ENCODE results near the gene MED13. TPM values are rescaled to one million over a fixed set of nuclear protein-coding genes. Genes with fewer than 3 reads are reported as not detected.

MED13 gene
- polyA plus RNA-seq, 2 of the 4 experiments (the other 2 are of a cell fraction): 14.1 to 64.1 TPM

DNA sequence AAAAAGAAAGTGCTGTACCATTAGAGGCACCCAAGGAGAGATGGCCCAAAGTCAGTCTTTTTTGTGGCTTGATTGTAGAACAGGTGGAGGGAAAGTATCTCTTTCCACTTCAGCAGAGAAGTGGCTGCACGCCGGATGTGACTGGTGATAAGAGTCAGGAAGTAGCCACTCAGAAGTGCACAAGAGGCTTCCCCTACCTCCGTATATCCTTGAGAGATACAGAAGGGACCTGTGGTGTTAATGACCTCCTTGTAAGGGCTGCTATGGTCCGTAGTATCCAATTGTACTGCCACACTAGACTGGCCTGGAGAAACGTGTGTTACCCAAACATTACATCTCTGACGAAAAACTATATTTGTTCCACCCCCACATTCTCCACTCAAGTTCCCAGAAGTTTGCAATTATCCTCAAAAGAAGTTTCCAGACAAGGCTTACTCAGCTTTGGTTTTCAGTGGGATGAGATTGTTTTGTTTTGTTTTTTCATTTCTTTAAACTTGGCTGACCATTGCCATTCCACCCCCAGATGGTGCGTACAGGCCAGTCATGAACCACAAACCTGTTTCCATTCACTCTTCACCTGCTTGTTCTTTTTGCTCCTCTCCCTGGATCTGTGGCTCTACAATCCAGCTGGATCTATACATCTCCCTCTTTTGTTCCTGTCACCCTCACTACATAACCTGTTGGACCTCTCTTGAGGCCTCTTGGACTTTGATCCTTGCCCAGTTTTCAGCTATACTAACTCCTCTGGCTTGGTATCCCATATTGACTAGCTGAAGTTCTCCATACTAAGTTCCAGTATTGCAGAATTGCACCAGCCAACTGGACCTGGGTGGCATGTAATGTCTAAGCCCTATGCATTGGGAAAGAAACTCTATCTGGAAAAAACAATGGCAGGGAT is 20.7 kb upstream of the MED13 start (continued):
- TF ChIP-seq, protein P1, sequence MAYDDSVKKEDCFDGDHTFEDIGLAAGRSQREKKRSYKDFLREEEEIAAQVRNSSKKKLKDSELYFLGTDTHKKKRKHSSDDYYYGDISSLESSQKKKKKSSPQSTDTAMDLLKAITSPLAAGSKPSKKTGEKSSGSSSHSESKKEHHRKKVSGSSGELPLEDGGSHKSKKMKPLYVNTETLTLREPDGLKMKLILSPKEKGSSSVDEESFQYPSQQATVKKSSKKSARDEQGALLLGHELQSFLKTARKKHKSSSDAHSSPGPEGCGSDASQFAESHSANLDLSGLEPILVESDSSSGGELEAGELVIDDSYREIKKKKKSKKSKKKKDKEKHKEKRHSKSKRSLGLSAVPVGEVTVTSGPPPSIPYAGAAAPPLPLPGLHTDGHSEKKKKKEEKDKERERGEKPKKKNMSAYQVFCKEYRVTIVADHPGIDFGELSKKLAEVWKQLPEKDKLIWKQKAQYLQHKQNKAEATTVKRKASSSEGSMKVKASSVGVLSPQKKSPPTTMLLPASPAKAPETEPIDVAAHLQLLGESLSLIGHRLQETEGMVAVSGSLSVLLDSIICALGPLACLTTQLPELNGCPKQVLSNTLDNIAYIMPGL (CRISPR knock-in tag; IDR thresholded peaks at IDR 0.05; ENCODE audit: borderline replicate concordance): no peak
- no peak for TF ChIP-seq HOXB13 (CRISPR knock-in tag; IDR thresholded peaks at IDR 0.05; ENCODE audit: low read depth)

DNA sequence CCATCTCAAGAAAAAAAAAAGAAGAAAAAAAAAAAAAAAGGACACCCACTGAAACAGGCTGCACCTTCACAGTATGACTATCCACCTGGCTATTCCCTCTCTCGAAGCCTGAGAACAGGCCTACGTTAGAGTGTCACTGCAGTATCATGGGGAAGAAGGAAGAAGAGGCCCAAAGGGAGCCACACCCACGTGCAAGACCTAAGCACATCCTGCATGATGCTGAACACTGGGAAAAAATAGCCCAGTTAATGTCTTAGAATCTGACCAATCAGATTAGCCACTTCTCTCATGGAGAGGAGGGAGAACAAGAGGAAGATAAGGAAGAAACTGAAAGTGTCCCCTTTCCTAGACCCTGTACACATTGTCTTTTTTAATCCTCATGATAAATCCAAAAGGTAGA is 19.5 kb upstream of the MED13 start:
- 67% methylated on average over 3 of the region's 3 CpGs for WGBS (ENCODE audit: missing lambda C conversion rate)
- TF ChIP-seq NR3C1 (IDR thresholded peaks at IDR 0.05): no peak
- no peak for TF ChIP-seq RARB (CRISPR knock-in tag; IDR thresholded peaks at IDR 0.05)
- TF ChIP-seq CHD2 (IDR thresholded peaks at IDR 0.05; ENCODE audit: low read length, partially characterized antibody): no peak
- Histone ChIP-seq H3K27ac (no peak overlapping the region), H3K9me3 (no peaks in the 10 kb centered on the region), H3K4me3 (no peak overlapping the region), H3K4me1 (no peaks in the 10 kb centered on the region), H3K4me2 (no peak overlapping the region)
- ATAC-seq: peak in 1 of 2 experiments; percentile 41; a peak in 3 of 6 replicates
- DNase-seq (ENCODE audit: low read depth in 1 of 2, low spot score in 1 of 2): peak in 1 of 2 experiments; percentile 23
- FAIRE-seq: no peak
- POLR2A ChIA-PET: no interaction called here
- CTCF ChIA-PET: interaction anchor here (0.7 to 1.9 kb wide), 2 partner anchors 25 to 156 kb away, joined by 3 to 6 read pairs; no protein-coding TSS in a partner anchor

DNA sequence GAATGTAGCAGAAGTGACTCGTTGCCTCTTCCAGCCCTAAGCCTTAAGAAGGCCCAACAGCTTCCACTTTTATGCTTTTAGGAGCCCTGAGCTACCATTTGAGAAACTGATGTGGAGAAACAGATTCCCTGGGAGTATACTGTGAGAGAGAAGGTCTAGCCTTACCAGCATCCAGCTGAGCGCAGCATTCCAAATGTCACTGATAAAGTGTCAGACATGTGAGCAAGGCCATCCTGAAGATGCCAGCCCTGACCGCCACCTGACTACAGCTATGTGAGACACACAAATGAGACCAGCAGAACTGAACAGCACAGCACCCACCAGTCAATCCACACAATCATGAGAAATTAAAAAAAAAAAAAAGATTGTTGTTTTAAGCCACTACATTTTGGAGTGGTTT is 18.6 kb upstream of the MED13 start:
- WGBS (ENCODE audit: missing lambda C conversion rate): 83% methylated on average over 3 of the region's 3 CpGs
- POLR2A ChIA-PET: no interaction called here

More for the DNA sequence above, 18.6 kb upstream of the MED13 start:
- no peak for DNase-seq (ENCODE audit: low read depth in 1 of 2, low spot score in 1 of 2)
- Histone ChIP-seq H3K27ac (no peak overlapping the region), H3K4me2 (no peak overlapping the region), H3K4me3 (no peak overlapping the region), H3K9me3 (no peaks in the 10 kb centered on the region), H3K4me1 (no peaks in the 10 kb centered on the region)
- no peak for FAIRE-seq
- no peak for TF ChIP-seq NPAS2 (CRISPR knock-in tag; IDR thresholded peaks at IDR 0.05; ENCODE audit: borderline replicate concordance)
- TF ChIP-seq, protein P2, sequence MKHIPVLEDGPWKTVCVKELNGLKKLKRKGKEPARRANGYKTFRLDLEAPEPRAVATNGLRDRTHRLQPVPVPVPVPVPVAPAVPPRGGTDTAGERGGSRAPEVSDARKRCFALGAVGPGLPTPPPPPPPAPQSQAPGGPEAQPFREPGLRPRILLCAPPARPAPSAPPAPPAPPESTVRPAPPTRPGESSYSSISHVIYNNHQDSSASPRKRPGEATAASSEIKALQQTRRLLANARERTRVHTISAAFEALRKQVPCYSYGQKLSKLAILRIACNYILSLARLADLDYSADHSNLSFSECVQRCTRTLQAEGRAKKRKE (CRISPR knock-in tag; IDR thresholded peaks at IDR 0.05; ENCODE audit: low read depth): no peak
- TF ChIP-seq RCOR1 (IDR thresholded peaks at IDR 0.05; ENCODE audit: low read depth, low read length): no peak
- TF ChIP-seq, protein P3, sequence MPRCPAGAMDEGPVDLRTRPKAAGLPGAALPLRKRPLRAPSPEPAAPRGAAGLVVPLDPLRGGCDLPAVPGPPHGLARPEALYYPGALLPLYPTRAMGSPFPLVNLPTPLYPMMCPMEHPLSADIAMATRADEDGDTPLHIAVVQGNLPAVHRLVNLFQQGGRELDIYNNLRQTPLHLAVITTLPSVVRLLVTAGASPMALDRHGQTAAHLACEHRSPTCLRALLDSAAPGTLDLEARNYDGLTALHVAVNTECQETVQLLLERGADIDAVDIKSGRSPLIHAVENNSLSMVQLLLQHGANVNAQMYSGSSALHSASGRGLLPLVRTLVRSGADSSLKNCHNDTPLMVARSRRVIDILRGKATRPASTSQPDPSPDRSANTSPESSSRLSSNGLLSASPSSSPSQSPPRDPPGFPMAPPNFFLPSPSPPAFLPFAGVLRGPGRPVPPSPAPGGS (IDR thresholded peaks at IDR 0.05): no peak
- TF ChIP-seq CBX2 (IDR thresholded peaks at IDR 0.05; ENCODE audit: borderline replicate concordance, low read depth): no peak
- TF ChIP-seq PHF8 (IDR thresholded peaks at IDR 0.05; ENCODE audit: borderline replicate concordance, low read depth): no peak
- no peak for TF ChIP-seq GATA3 (IDR thresholded peaks at IDR 0.05; ENCODE audit: borderline replicate concordance)
- TF ChIP-seq EHMT2 (IDR thresholded peaks at IDR 0.05; ENCODE audit: low read depth): no peak
- no peak for TF ChIP-seq RARB (CRISPR knock-in tag; IDR thresholded peaks at IDR 0.05)
- no peak for TF ChIP-seq MYC (IDR thresholded peaks at IDR 0.05; ENCODE audit: borderline replicate concordance, low read length)
- TF ChIP-seq TFCP2L1 (CRISPR knock-in tag; IDR thresholded peaks at IDR 0.05): no peak
- TF ChIP-seq CEBPB (IDR thresholded peaks at IDR 0.05): no peak
- no peak for TF ChIP-seq ESRRA (IDR thresholded peaks at IDR 0.05; ENCODE audit: borderline replicate concordance, low read length)
- TF ChIP-seq CBX8 (IDR thresholded peaks at IDR 0.05): no peak
- no peak for TF ChIP-seq POLR2AphosphoS2 (conservative IDR thresholded peaks at IDR 0.05; ENCODE audit: low read length)
- TF ChIP-seq ZFP36 (IDR thresholded peaks at IDR 0.05; ENCODE audit: borderline replicate concordance, partially characterized antibody): no peak
- no peak for TF ChIP-seq NR3C1 (IDR thresholded peaks at IDR 0.05)
- no peak for TF ChIP-seq JUN (IDR thresholded peaks at IDR 0.05)
- TF ChIP-seq, protein P1 (CRISPR knock-in tag; IDR thresholded peaks at IDR 0.05; ENCODE audit: borderline replicate concordance): no peak
- no peak for TF ChIP-seq FOSB (CRISPR knock-in tag; IDR thresholded peaks at IDR 0.05)
- CTCF ChIA-PET: no interaction called here
- no peak for ATAC-seq

All from A549 (cell line).